Measurements from ENCODE around the gene RESF1.

The RESF1 gene

GRCh38 chr12:31962076-31962475, 2.9 kb downstream of the RESF1 start:
- no peak for DNase-seq

GRCh38 chr12:31964280-31964679, 5.1 kb downstream of the RESF1 start:
- DNase-seq = no peak

- no peak for DNase-seq
These were observed 5.9 kb downstream of the RESF1 start for GRCh38 chr12:31965090-31965489.

- DNase-seq = no peak
These were observed 7.5 kb downstream of the RESF1 start for GRCh38 chr12:31966558-31967205.

- DNase-seq = no peak
These were observed 8.3 kb downstream of the RESF1 start for GRCh38 chr12:31967539-31967938.

- no peak for DNase-seq
These were observed 11.0 kb downstream of the RESF1 start for GRCh38 chr12:31970199-31970598.

- DNase-seq = no peak
These were observed 14.6 kb downstream of the RESF1 start for GRCh38 chr12:31973818-31974217.

GRCh38 chr12:31974673-31975072, 15.5 kb downstream of the RESF1 start:
- DNase-seq = no peak

- no peak for DNase-seq
These were observed 25.8 kb downstream of the RESF1 start for GRCh38 chr12:31984806-31985591.

GRCh38 chr12:31985832-31986231, 26.6 kb downstream of the RESF1 start:
- DNase-seq = no peak

GRCh38 chr12:31989571-31990362, 30.6 kb downstream of the RESF1 start:
- DNase-seq = no peak

GRCh38 chr12:31991146-31991545, 31.9 kb downstream of the RESF1 start:
- DNase-seq = no peak

- no peak for DNase-seq
These were observed 32.6 kb downstream of the RESF1 start for GRCh38 chr12:31991815-31992214.

GRCh38 chr12:31999692-32000091, 40.5 kb downstream of the RESF1 start:
- DNase-seq = no peak

- DNase-seq = no peak
These were observed 41.3 kb downstream of the RESF1 start for GRCh38 chr12:32000373-32001005.

GRCh38 chr12:32002848-32003493, 43.8 kb downstream of the RESF1 start:
- no peak for DNase-seq

- DNase-seq = no peak
These were observed 44.4 kb downstream of the RESF1 start for GRCh38 chr12:32003654-32004053.

GRCh38 chr12:32005496-32006125, 46.4 kb downstream of the RESF1 start:
- no peak for DNase-seq
